Measurements from ENCODE around the gene SETD7. TPM values are rescaled to one million over a fixed set of nuclear protein-coding genes. Genes with fewer than 3 reads are reported as not detected.

SETD7 gene
- total and polyA plus RNA-seq, 2 of the 4 experiments (the other 2 are of a cell fraction), result 17.0 to 46.6 TPM

GRCh38 chr4:139575072-139575471, 19.1 kb upstream of the SETD7 start:
- Histone ChIP-seq H4K8ac (ENCODE audit: low read depth in 2 of 2, low read length in 2 of 2) (no peak overlapping the region), H3K4ac (ENCODE audit: low read depth, low read length) (no peak overlapping the region), H2AK5ac (ENCODE audit: low read depth, low read length) (no peak overlapping the region), H3K9me1 (ENCODE audit: insufficient read depth, low read length) (no peaks in the 10 kb centered on the region), H3K4me1 (ENCODE audit: control insufficient read depth, insufficient read depth, low read length) (no peaks in the 10 kb centered on the region), H3K36me3 (ENCODE audit: control insufficient read depth, insufficient read depth, low read length) (no peaks in the 10 kb centered on the region), H4K91ac (ENCODE audit: insufficient read depth, low read depth, low read length) (no peak overlapping the region), H3K79me1 (ENCODE audit: low read depth in 1 of 2, low read length in 2 of 2) (no peaks in the 10 kb centered on the region), H2BK15ac (ENCODE audit: low read depth, low read length) (no peak overlapping the region), H3K9me3 (ENCODE audit: control insufficient read depth, insufficient read depth, low read length) (no peaks in the 10 kb centered on the region), H2BK5ac (ENCODE audit: low read depth, low read length, poor library complexity, severe bottlenecking) (no peak overlapping the region), H3K4me3 (ENCODE audit: insufficient read depth, low read depth, low read length) (no peak overlapping the region), H3K56ac (ENCODE audit: extremely low read depth, insufficient read depth, low read length) (no peak overlapping the region), H3K14ac (replicated peaks; ENCODE audit: low read depth, low read length) (no peak overlapping the region), H2BK120ac (ENCODE audit: low read depth, low read length) (no peak overlapping the region), H4K5ac (ENCODE audit: low read depth, low read length) (no peak overlapping the region), H3K23ac (ENCODE audit: low read depth, low read length) (no peak overlapping the region), H3K27ac (ENCODE audit: insufficient read depth, low read length) (no peak overlapping the region), H3K27me3 (ENCODE audit: control insufficient read depth, insufficient read depth, low read length) (peaks cover 18% of the 10 kb centered on the region), H2AK9ac (replicated peaks; ENCODE audit: low read depth, low read length, poor library complexity) (no peak overlapping the region), H3K4me2 (ENCODE audit: low read depth, low read length) (no peak overlapping the region), H3K9ac (ENCODE audit: low read depth, low read length) (no peak overlapping the region), H2BK20ac (ENCODE audit: low read depth, low read length) (no peak overlapping the region), H4K20me1 (ENCODE audit: insufficient read depth, low read length) (no peaks in the 10 kb centered on the region), H3K18ac (ENCODE audit: low read depth, low read length) (no peak overlapping the region), H2AFZ (replicated peaks; ENCODE audit: low read length, poor library complexity) (no peak overlapping the region)
- intact Hi-C loops (cut with micrococcal nuclease) (no loop called here), in situ Hi-C loops (cut with MboI; ENCODE audit: low sequenced_read_pairs) (no loop called here), dilution Hi-C loops (cut with HindIII; ENCODE audit: low sequenced_read_pairs, unreplicated experiment) (no loop called here)
- ChIA-PET CTCF (no interaction called here), POLR2A (ENCODE audit: unreplicated experiment) (no interaction called here)
- TF ChIP-seq MAFK (IDR thresholded peaks at IDR 0.05; ENCODE audit: low read depth, low read length), result no peak
- no peak for TF ChIP-seq FOS (IDR thresholded peaks at IDR 0.05; ENCODE audit: low read depth, low read length)
- no peak for TF ChIP-seq RCOR1 (IDR thresholded peaks at IDR 0.05; ENCODE audit: insufficient replicate concordance, low read length)
- no peak for TF ChIP-seq CTCF (conservative IDR thresholded peaks at IDR 0.05; ENCODE audit: low read depth, low read length)
- no peak for TF ChIP-seq ELK1 (IDR thresholded peaks at IDR 0.05; ENCODE audit: borderline replicate concordance, low read depth, low read length)
- TF ChIP-seq MAZ (IDR thresholded peaks at IDR 0.05; ENCODE audit: borderline replicate concordance, low read depth, low read length), result no peak
- TF ChIP-seq RFX5 (IDR thresholded peaks at IDR 0.05; ENCODE audit: low read depth, low read length), result no peak
- no peak for TF ChIP-seq BHLHE40 (IDR thresholded peaks at IDR 0.05; ENCODE audit: low read depth, low read length)
- no peak for TF ChIP-seq SMC3 (IDR thresholded peaks at IDR 0.05; ENCODE audit: low read depth, low read length)
- TF ChIP-seq NFE2L2 (IDR thresholded peaks at IDR 0.05; ENCODE audit: low read depth, low read length), result no peak
- no peak for TF ChIP-seq POLR2A (IDR thresholded peaks at IDR 0.05; ENCODE audit: low read depth, low read length)
- no peak for TF ChIP-seq CEBPB (IDR thresholded peaks at IDR 0.05; ENCODE audit: low read depth, low read length)
- no peak for TF ChIP-seq CHD1 (IDR thresholded peaks at IDR 0.05; ENCODE audit: low read depth, low read length)
- no peak for TF ChIP-seq USF2 (IDR thresholded peaks at IDR 0.05; ENCODE audit: low read depth, low read length)
- TF ChIP-seq RAD21 (IDR thresholded peaks at IDR 0.05; ENCODE audit: low read length), result no peak
- TF ChIP-seq MXI1 (IDR thresholded peaks at IDR 0.05; ENCODE audit: borderline replicate concordance, low read depth, low read length), result no peak
- DNase-seq (no peak), ATAC-seq (ENCODE audit: low read depth) (no peak)
- WGBS, 2 experiments (ENCODE audit: extremely low coverage in 2 of 2, insufficient read length in 1 of 2), result no CpG with 5 or more reads among the region's 5 CpGs
- no TSS peak for BruUV-seq (replicated peaks)
